GM13976 (cell line): Measurements from ENCODE around the gene EFNA3.

Experiments used
- DNase-seq: peaks from one replicate; pipeline ENCODE4 v3.0.0; 2012; ENCODE audit warnings: low spot score
- in situ Hi-C: fragments of 300-500 bp; cut with MboI; formaldehyde crosslinking; loops from one replicate; pipeline ENCODE4 v1.12.0; 2022; ENCODE audit warnings: low sequenced_read_pairs, mixed read lengths, inconsistent platforms; ENCODE audit not compliant: unreplicated experiment
- TF ChIP-seq, protein P1 (sequence below): IDR thresholded peaks from 2 replicates; pipeline ENCODE4 v1.5.1; 2012; ENCODE audit warnings: borderline replicate concordance, mild to moderate bottlenecking; ENCODE audit not compliant: insufficient read depth; ENCODE audit errors: extremely low read depth, missing control alignments, control extremely low read depth

The EFNA3 gene

DNA sequence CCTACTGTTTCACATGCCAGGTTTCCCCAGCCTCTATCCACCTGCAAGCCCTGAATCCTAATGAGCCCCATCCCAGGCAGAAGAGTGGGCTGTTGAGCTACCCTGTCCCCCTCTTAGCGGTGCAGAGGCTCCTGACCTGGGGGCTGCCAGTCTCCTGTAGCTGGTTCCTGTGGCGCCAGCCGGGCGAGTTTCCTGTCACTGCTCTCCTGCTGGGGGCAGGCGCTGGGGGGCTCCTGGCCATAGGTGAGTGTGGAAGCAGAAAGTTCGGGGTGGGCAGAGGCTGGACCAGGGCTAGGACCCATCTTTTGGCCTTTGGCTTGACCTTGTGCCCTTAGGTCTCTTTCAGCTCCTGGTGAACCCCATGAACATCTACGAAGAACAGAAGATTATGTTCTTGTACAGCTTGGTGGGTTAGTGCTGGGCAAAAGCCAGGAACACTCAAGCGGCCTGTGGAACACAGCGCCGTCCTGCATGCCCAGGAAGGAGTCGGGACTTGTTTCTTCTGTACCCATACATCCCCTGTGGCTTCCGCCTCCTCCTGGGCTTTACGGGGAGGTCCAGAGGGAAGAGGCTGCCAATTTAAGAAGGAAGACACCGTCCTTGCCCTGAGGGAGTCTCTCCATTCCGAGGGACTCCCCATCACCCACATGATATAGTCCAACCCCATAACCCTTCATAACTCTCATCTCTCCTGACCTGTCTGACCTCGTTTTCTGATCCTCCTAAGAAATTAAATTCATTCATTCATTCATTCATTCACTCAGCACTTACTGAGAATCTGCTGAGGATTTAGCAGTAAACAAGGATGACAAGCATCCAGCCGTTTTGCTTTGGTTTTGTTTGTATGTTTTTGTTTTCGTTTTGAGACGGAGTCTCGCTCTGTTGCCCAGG lies 44.1 kb upstream of the EFNA3 start:
- TF ChIP-seq, protein P1, sequence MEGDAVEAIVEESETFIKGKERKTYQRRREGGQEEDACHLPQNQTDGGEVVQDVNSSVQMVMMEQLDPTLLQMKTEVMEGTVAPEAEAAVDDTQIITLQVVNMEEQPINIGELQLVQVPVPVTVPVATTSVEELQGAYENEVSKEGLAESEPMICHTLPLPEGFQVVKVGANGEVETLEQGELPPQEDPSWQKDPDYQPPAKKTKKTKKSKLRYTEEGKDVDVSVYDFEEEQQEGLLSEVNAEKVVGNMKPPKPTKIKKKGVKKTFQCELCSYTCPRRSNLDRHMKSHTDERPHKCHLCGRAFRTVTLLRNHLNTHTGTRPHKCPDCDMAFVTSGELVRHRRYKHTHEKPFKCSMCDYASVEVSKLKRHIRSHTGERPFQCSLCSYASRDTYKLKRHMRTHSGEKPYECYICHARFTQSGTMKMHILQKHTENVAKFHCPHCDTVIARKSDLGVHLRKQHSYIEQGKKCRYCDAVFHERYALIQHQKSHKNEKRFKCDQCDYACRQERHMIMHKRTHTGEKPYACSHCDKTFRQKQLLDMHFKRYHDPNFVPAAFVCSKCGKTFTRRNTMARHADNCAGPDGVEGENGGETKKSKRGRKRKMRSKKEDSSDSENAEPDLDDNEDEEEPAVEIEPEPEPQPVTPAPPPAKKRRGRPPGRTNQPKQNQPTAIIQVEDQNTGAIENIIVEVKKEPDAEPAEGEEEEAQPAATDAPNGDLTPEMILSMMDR = no peak
- DNase-seq = no peak
- in situ Hi-C loops = no loop called here

DNA sequence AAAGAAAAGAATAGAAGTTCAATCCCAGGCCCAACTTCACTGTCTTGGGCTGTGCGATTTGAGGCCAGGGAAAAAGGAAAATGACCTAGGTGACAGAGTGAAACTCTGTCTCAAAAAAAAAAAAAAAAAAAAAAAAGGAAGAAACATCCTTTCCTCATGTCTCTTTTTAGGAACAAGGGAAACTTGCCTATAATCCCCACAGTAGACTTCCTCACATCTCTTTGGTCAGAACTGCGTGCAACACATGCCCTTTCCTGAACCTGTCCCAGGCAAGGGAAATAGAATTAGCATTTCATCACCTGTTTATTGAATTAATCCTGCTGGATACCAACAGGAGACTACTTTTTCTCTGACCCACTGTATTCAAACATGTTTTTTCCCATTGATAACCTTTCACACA lies 42.7 kb upstream of the EFNA3 start:
- TF ChIP-seq, protein P1 = no peak

DNA sequence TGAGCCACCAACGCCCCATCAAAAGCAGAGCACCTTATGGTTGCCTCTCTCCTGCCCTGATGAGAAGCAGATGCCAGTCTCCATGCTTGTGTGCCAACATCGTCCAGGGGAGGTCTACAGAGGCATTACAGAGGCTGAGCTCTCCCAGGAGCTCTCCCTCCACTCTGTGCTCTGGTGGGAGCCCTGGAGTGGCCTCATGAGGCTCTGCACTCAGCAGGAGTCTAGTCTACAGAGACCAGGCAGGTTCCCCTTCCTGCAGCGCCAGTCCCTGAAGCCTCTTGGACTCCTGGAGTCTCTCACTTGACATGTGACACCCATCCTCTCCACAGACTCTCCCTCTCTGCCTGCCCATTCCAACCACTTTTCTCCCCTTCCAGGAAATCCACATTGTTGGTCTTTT lies 41.6 kb upstream of the EFNA3 start:
- DNase-seq = no peak
- in situ Hi-C loops = no loop called here
- TF ChIP-seq, protein P1 = no peak

More for the DNA sequence above, 42.7 kb upstream of the EFNA3 start:
- in situ Hi-C loops = no loop called here
- no peak for DNase-seq

DNA sequence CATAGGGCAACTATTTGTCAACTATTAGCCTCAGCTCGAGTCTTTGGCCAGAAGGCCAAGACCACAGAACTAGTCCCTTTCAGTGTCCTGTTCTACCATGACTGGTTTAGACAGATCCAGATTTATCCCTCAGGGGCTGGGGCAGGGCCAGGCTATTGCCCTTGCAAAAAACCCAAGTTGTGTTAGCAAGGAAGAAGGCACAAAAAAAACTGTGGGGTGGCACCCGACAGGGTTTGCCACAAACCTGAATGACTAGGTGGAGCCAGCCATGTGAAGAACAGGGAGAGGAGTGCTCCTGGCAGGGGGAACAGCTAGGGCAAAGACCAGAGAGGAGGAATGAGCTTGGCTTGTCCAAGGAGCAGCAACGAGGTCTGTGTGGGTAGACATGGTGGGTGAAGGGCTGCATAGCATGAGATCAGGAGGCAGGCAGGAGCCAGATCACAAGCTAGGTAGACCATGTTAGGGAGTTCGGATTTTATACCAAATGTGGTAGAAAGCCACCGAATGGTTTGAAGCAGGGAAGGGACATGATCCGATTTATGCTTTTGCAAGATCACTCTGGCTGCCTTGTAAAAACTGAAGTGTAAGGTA lies 40.7 kb upstream of the EFNA3 start:
- TF ChIP-seq, protein P1 = no peak
- no peak for DNase-seq
- in situ Hi-C loops = no loop called here

DNA sequence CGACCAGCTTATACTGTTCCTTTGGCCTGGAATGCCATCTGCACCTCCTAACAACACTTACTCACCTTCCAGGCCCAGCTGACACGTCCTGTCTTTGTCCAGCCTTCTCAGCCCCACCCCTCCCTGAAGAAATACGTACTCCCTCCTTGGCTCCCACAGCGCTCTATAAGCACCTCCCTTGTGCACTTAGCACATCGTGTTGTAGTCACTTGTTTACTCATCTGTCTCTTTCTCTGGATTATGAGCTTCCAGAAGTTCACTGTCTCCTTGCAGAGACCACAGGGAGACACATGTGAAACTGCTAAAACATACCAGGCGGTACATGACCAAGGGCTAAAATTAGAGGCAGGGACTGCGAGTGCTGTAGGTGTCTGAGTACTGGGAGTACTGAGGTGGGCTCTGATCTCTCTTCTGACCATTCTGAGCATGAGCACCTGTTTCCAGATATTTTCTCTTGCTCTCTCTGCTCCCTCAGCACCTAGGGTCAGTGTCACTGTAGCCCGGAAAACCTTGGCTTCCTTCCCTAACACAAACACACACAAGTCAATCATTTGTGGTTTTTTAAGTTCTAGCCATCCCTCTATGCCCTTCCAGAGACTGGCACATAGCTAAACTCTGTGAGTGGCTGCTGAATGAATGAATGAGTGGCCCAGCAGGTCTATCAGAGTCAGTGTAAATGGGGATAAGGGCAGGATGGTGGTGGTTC lies 39.9 kb upstream of the EFNA3 start:
- TF ChIP-seq, protein P1 = no peak
- in situ Hi-C loops = no loop called here
- DNase-seq = no peak

DNA sequence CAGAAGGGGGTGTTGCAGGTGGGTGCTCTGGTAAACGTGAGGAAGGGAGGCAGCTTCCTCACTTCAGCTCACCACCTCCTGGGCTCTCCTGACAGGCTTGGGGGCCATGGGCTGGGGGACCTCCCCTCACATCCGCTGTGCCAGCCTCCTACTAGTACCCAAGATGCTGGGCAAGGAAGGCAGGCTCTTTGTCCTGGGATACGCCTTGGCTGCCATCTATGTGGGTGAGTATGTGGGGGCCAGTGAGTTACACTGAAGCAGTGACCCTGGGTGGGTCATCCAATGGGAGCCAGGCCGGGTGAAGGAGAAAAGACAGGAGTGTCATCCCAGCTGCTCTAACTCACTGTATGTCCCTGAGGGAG lies 39.3 kb upstream of the EFNA3 start:
- TF ChIP-seq, protein P1 = no peak
- DNase-seq = no peak
- in situ Hi-C loops = no loop called here
